ENCODE data around the gene RRAS. TPM values are rescaled to one million over a fixed set of nuclear protein-coding genes. Genes with fewer than 3 reads are reported as not detected.

RRAS gene
- total and polyA plus RNA-seq, 4 donors = 4.1 to 18.5 (median 11.1) TPM

GRCh38 chr19:49662011-49662410, 22.1 kb upstream of the RRAS start:
- H3K36me3 ChIP-seq (ENCODE audit: control insufficient read depth in 4 of 4, insufficient read depth in 3 of 4, low read depth in 1 of 4, low read length in 3 of 4) = peaks cover 16 to 48% (median 18%) of the 10 kb centered on the region in 4 donors
- H3K4me1 ChIP-seq (ENCODE audit: control insufficient read depth in 4 of 4, insufficient read depth in 4 of 4, low read length in 3 of 4) = peaks cover 7 to 35% (median 27%) of the 10 kb centered on the region in 4 donors
- whole genome bisulfite sequencing = 96% methylated on average over 16 of the region's 16 CpGs

GRCh38 chr19:49660338-49660961, 20.5 kb upstream of the RRAS start:
- DNase-seq (ENCODE audit: low spot score) = no peak

More at GRCh38 chr19:49662011-49662410, 22.1 kb upstream of the RRAS start:
- no peak overlapping the region for H3K9ac ChIP-seq (ENCODE audit: low read depth in 1 of 2, low read length in 2 of 2)
- DNase-seq (ENCODE audit: low spot score) = no peak
- TF ChIP-seq REST (IDR thresholded peaks at IDR 0.05) = no peak
- TF ChIP-seq JUND (IDR thresholded peaks at IDR 0.05) = no peak
- no peak for TF ChIP-seq HNF4A (conservative IDR thresholded peaks at IDR 0.05)
- no peak for TF ChIP-seq TAF1 (conservative IDR thresholded peaks at IDR 0.05)
- H3K4me3 ChIP-seq (ENCODE audit: low read depth in 1 of 3, low read length in 3 of 3) = no peak overlapping the region
- H3K9me3 ChIP-seq (ENCODE audit: control insufficient read depth in 4 of 4, low read length in 3 of 4) = no peaks in the 10 kb centered on the region
- H3K27me3 ChIP-seq (ENCODE audit: control insufficient read depth in 4 of 4, insufficient read depth in 4 of 4, low read length in 3 of 4) = no peaks in the 10 kb centered on the region
- H3K27ac ChIP-seq (ENCODE audit: low read depth in 1 of 2, low read length in 2 of 2) = no peak overlapping the region

More at GRCh38 chr19:49660338-49660961, 20.5 kb upstream of the RRAS start:
- H3K36me3 ChIP-seq (ENCODE audit: control insufficient read depth in 4 of 4, insufficient read depth in 3 of 4, low read depth in 1 of 4, low read length in 3 of 4) = peaks cover 18 to 64% (median 24%) of the 10 kb centered on the region in 4 donors
- H3K4me3 ChIP-seq (ENCODE audit: low read depth in 1 of 3, low read length in 3 of 3) = no peak overlapping the region
- no peak overlapping the region for H3K9ac ChIP-seq (ENCODE audit: low read depth in 1 of 2, low read length in 2 of 2)
- no peak for TF ChIP-seq SP1 (IDR thresholded peaks at IDR 0.05)
- TF ChIP-seq RXRA (IDR thresholded peaks at IDR 0.05) = no peak
- TF ChIP-seq FOXA2 (IDR thresholded peaks at IDR 0.05) = no peak
- no peak for TF ChIP-seq REST (IDR thresholded peaks at IDR 0.05)
- no peak for TF ChIP-seq FOXA1 (IDR thresholded peaks at IDR 0.05)
- TF ChIP-seq, protein P1, sequence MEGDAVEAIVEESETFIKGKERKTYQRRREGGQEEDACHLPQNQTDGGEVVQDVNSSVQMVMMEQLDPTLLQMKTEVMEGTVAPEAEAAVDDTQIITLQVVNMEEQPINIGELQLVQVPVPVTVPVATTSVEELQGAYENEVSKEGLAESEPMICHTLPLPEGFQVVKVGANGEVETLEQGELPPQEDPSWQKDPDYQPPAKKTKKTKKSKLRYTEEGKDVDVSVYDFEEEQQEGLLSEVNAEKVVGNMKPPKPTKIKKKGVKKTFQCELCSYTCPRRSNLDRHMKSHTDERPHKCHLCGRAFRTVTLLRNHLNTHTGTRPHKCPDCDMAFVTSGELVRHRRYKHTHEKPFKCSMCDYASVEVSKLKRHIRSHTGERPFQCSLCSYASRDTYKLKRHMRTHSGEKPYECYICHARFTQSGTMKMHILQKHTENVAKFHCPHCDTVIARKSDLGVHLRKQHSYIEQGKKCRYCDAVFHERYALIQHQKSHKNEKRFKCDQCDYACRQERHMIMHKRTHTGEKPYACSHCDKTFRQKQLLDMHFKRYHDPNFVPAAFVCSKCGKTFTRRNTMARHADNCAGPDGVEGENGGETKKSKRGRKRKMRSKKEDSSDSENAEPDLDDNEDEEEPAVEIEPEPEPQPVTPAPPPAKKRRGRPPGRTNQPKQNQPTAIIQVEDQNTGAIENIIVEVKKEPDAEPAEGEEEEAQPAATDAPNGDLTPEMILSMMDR (IDR thresholded peaks at IDR 0.05; ENCODE audit: low read depth, low read length, missing input control) = no peak
- TF ChIP-seq EGR1 (IDR thresholded peaks at IDR 0.05; ENCODE audit: low read depth in 2 of 2) = no peak
- TF ChIP-seq HNF4G (IDR thresholded peaks at IDR 0.05) = no peak
- TF ChIP-seq, protein P2, sequence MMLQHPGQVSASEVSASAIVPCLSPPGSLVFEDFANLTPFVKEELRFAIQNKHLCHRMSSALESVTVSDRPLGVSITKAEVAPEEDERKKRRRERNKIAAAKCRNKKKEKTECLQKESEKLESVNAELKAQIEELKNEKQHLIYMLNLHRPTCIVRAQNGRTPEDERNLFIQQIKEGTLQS (IDR thresholded peaks at IDR 0.05) = no peak
- TF ChIP-seq MAX (IDR thresholded peaks at IDR 0.05) = no peak
- TF ChIP-seq RAD21 (IDR thresholded peaks at IDR 0.05) = no peak
- TF ChIP-seq HNF4A (conservative IDR thresholded peaks at IDR 0.05) = no peak
- no peak for TF ChIP-seq TAF1 (conservative IDR thresholded peaks at IDR 0.05)
- no peak for TF ChIP-seq JUND (IDR thresholded peaks at IDR 0.05)
- no peak for TF ChIP-seq NR2F2 (IDR thresholded peaks at IDR 0.05)
- no peaks in the 10 kb centered on the region for H3K9me3 ChIP-seq (ENCODE audit: control insufficient read depth in 4 of 4, low read length in 3 of 4)
- peaks cover 2 to 24% (median 19%) of the 10 kb centered on the region in 4 donors for H3K4me1 ChIP-seq (ENCODE audit: control insufficient read depth in 4 of 4, insufficient read depth in 4 of 4, low read length in 3 of 4)
- no peaks in the 10 kb centered on the region for H3K27me3 ChIP-seq (ENCODE audit: control insufficient read depth in 4 of 4, insufficient read depth in 4 of 4, low read length in 3 of 4)
- 94% methylated on average over 15 of the region's 15 CpGs for WGBS
- H3K27ac ChIP-seq (ENCODE audit: low read depth in 1 of 2, low read length in 2 of 2) = no peak overlapping the region

All from liver (tissue), 9 donors.